T-helper 2 cell (primary cell): ENCODE measurements around the gene NR2F1-AS1.
A peak's percentile ranks its signal among the peaks of the same experiment; 100 is the strongest.
"Not testable (repeated sequence)": the region's sequence is repeated elsewhere in the genome, so short reads cannot be mapped to it uniquely, and the experiment has no call there.

Experiments used
- DNase-seq, 5 experiments: peaks; one replicate each; pipeline versions ENCODE4 v3.0.0 to v3.0.0-alpha.2; 2012 to 2022

NR2F1-AS1 gene

GRCh38 chr5:93576994-93577853 lies 3.8 kb downstream of the NR2F1-AS1 start:
- DNase-seq: no peak

- no peak for DNase-seq
Measured at GRCh38 chr5:93575461-93576414, 5.3 kb downstream of the NR2F1-AS1 start.

GRCh38 chr5:93574491-93575305 lies 6.3 kb downstream of the NR2F1-AS1 start:
- no peak for DNase-seq

- DNase-seq: no peak
Measured at GRCh38 chr5:93573354-93574351, 7.4 kb downstream of the NR2F1-AS1 start.

GRCh38 chr5:93572608-93573353 lies 8.2 kb downstream of the NR2F1-AS1 start:
- DNase-seq: peak in 1 of 5 experiments; percentile 42

- no peak for DNase-seq
Measured at GRCh38 chr5:93572101-93572607, 8.9 kb downstream of the NR2F1-AS1 start.

- DNase-seq: no peak
Measured at GRCh38 chr5:93571114-93571949, 9.7 kb downstream of the NR2F1-AS1 start.

- no peak for DNase-seq
Measured at GRCh38 chr5:93570294-93571113, 10.5 kb downstream of the NR2F1-AS1 start.

- no peak for DNase-seq
Measured at GRCh38 chr5:93569300-93570160, 11.5 kb downstream of the NR2F1-AS1 start.

GRCh38 chr5:93567424-93567823 lies 13.6 kb downstream of the NR2F1-AS1 start:
- no peak for DNase-seq

- no peak for DNase-seq
Measured at GRCh38 chr5:93566091-93566490, 14.9 kb downstream of the NR2F1-AS1 start.

GRCh38 chr5:93557021-93557604 lies 23.9 kb downstream of the NR2F1-AS1 start:
- no peak for DNase-seq

GRCh38 chr5:93549594-93549993 lies 31.4 kb downstream of the NR2F1-AS1 start:
- DNase-seq: not testable (repeated sequence)

GRCh38 chr5:93545872-93546271 lies 35.1 kb downstream of the NR2F1-AS1 start:
- no peak for DNase-seq

GRCh38 chr5:93532370-93532769 lies 48.6 kb downstream of the NR2F1-AS1 start:
- DNase-seq: no peak

- DNase-seq: not testable (repeated sequence)
Measured at GRCh38 chr5:93521815-93522214, 59.2 kb downstream of the NR2F1-AS1 start.

GRCh38 chr5:93519740-93520139 lies 61.3 kb downstream of the NR2F1-AS1 start:
- DNase-seq: no peak
